Natural killer cell (primary cell): Measurements from ENCODE around the gene SPAG6. TPM values are rescaled to one million over a fixed set of nuclear protein-coding genes. Genes with fewer than 3 reads are reported as not detected.

Source experiments
- ATAC-seq, 3 donors: fragments of 150-1000 bp in 2 of 3; fragments of 200-7000 bp in 1 of 3; cut with Tn5 transposase; 1 replicate in 1 of 3; 2 replicates in 2 of 3; pipeline ENCODE4 v1.10.0; 2021; ENCODE audit warnings: mild to moderate bottlenecking in 2 of 3, moderate library complexity in 2 of 3
- DNase-seq, 2 donors: peaks; one replicate each; pipeline versions ENCODE4 v3.0.0 to v3.0.0-alpha.2; 2013 to 2021; ENCODE audit warnings: mixed read lengths in 1 of 2
- H3K27ac ChIP-seq: one replicate; pipeline ENCODE4 v1.5.1; 2013; ENCODE audit warnings: mild to moderate bottlenecking, low read length
- H3K27me3 ChIP-seq: one replicate; pipeline ENCODE4 v1.6.1; 2013; ENCODE audit warnings: low read length; ENCODE audit not compliant: control insufficient read depth, insufficient read depth
- H3K36me3 ChIP-seq: one replicate; pipeline ENCODE4 v1.6.1; 2013; ENCODE audit warnings: low read length; ENCODE audit not compliant: control insufficient read depth, insufficient read depth
- H3K4me1 ChIP-seq: one replicate; pipeline ENCODE4 v1.6.1; 2013; ENCODE audit warnings: low read length; ENCODE audit not compliant: control insufficient read depth, insufficient read depth
- H3K4me3 ChIP-seq: one replicate; pipeline ENCODE4 v1.5.1; 2013; ENCODE audit warnings: low read length
- H3K9me3 ChIP-seq: one replicate; pipeline ENCODE4 v1.6.1; 2013; ENCODE audit warnings: low read length; ENCODE audit not compliant: control insufficient read depth, insufficient read depth
- H3K27ac Mint-ChIP-seq, 2 donors: one replicate each; pipeline ENCODE4 v1.8.0; 2022; ENCODE audit warnings: mild to moderate bottlenecking in 2 of 2, mixed read lengths in 2 of 2, moderate library complexity in 1 of 2
- H3K27me3 Mint-ChIP-seq, 2 donors: one replicate each; pipeline ENCODE4 v1.8.0; 2022; ENCODE audit warnings: low read depth in 2 of 2, mixed read lengths in 2 of 2
- H3K36me3 Mint-ChIP-seq: one replicate; pipeline ENCODE4 v1.8.0; 2022; ENCODE audit warnings: mixed read lengths
- H3K4me1 Mint-ChIP-seq, 2 donors: one replicate each; pipeline ENCODE4 v1.8.0; 2022; ENCODE audit warnings: mixed read lengths in 2 of 2
- H3K4me3 Mint-ChIP-seq: one replicate; pipeline ENCODE4 v1.8.0; 2022; ENCODE audit warnings: mild to moderate bottlenecking, moderate library complexity, mixed read lengths
- H3K9me3 Mint-ChIP-seq, 2 donors: one replicate each; pipeline ENCODE4 v1.8.0; 2022; ENCODE audit warnings: mixed read lengths in 2 of 2
- CTCF ChIP-seq: fragments of 200-600 bp; IDR thresholded peaks from one replicate; pipeline ENCODE4 v1.8.0; 2022; ENCODE audit warnings: antibody characterized with exemption
- WGBS: methylation state at CpG from one replicate; pipeline ENCODE4 v1.1.7; 2013; ENCODE audit warnings: missing lambda C conversion rate; ENCODE audit not compliant: insufficient coverage; 5-methylcytosine and 5-hydroxymethylcytosine counted together
- intact Hi-C: fragments of 100-400 bp; cut with micrococcal nuclease; formaldehyde crosslinking; loops from one replicate; pipeline ENCODE4 v1.14.2; 2022
- total RNA-seq, 4 donors: library from RNA; stranded (reverse); fragments of 120-200 nt in 1 of 4; gene quantifications; one replicate each; pipeline versions ENCODE4 v1.2.3 to v1.2.4, GENCODE V29; 2013 to 2022

SPAG6 gene
- under 1 TPM in 2 of 3 donors, not detected in 1; 0.35 to 0.79 TPM for total RNA-seq
- 0.18 TPM for total RNA-seq (2013)

DNA sequence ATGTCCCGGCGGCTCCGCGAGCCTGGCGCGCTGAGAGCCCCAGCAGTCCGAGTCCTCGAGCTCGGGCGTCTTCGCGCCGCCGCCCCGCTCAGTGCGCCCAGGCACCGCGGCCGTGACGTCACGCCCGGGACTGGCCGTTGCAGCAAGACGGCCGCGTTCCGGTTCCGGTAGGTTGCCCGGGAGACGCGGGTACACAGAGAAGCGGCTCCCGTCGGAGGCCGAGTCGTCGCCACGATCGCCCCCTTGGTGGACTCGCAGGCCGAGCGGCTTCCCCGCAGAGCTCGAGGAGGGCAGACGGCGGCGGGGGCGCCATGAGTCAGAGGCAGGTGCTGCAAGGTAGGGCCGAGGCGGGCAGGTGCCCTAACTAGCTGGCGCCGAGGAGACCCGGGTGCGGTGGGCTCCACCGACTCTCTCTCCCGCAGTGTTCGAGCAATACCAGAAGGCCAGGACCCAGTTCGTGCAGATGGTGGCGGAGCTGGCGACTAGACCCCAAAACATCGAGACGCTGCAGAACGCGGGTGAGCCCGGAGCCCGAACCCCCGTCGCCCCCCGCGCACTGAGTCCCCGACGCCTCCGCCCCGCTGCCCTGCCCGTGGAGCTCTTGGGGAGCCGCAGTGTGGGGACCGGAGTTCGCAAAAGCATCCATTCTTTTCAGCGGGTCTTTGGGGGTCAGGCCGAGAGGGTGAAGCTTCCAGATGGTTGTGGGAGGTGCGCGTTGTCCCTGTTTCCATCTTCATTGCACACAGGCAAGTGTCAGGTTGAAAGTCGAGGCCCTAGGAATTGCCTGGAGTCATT lies at the start of gene SPAG6:
Gene SPAG6, plus strand, starts transcription at position 196 of the 795 bp plus-strand sequence. Its CDS starts 116 bp downstream, at position 312.
- Histone ChIP-seq H3K9me3 (peaks cover 8% of the 10 kb centered on the region), H3K27ac (no peak within 1 kb of the TSS), H3K4me1 (peaks cover 18% of the 10 kb centered on the region), H3K36me3 (no peaks in the 10 kb centered on the region), H3K4me3 (peak within 1 kb of the TSS; percentile 16), H3K27me3 (peaks cover 61% of the 10 kb centered on the region)
- TF ChIP-seq CTCF = no peak
- 12% methylated on average over 83 of the region's 83 CpGs for WGBS
- DNase-seq (peak; percentile 57 to 67), ATAC-seq (peak; percentile 39 to 65 (median 63))
- Mint-ChIP-seq H3K27ac (peak within 1 kb of the TSS; percentile 68 to 74), H3K27me3 (peaks cover 47 to 54% of the 10 kb centered on the region in 2 donors), H3K36me3 (no peaks in the 10 kb centered on the region), H3K9me3 (peaks cover 0 to 2% of the 10 kb centered on the region in 2 donors), H3K4me1 (peaks cover 0 to 8% of the 10 kb centered on the region in 2 donors), H3K4me3 (peak within 1 kb of the TSS; percentile 65)
- intact Hi-C loops = loop anchor here (10.0 kb wide), 2 partner anchors 129 to 569 kb away; no protein-coding TSS in a partner anchor

GRCh38 chr10:22301193-22301592 lies 44.1 kb upstream of the SPAG6 start:
- Mint-ChIP-seq H3K4me1 (no peaks in the 10 kb centered on the region), H3K4me3 (no peak overlapping the region), H3K9me3 (no peaks in the 10 kb centered on the region), H3K27ac (no peak overlapping the region), H3K36me3 (no peaks in the 10 kb centered on the region), H3K27me3 (peaks cover 18 to 34% of the 10 kb centered on the region in 2 donors)
- no peak for TF ChIP-seq CTCF
- Histone ChIP-seq H3K27ac (no peak overlapping the region), H3K4me3 (no peak overlapping the region), H3K27me3 (no peaks in the 10 kb centered on the region), H3K4me1 (no peaks in the 10 kb centered on the region), H3K9me3 (no peaks in the 10 kb centered on the region), H3K36me3 (no peaks in the 10 kb centered on the region)
- no peak for ATAC-seq
- intact Hi-C loops = no loop called here
- no peak for DNase-seq
- WGBS = 98% methylated on average over 4 of the region's 4 CpGs

GRCh38 chr10:22303461-22303860 lies 41.8 kb upstream of the SPAG6 start:
- no peak overlapping the region for H3K4me3 ChIP-seq
- no peaks in the 10 kb centered on the region for H3K9me3 ChIP-seq
- intact Hi-C loops = no loop called here
- ATAC-seq (no peak), DNase-seq (no peak)
- H3K36me3 ChIP-seq = no peaks in the 10 kb centered on the region
- WGBS = 100% methylated on average over 3 of the region's 3 CpGs
- Mint-ChIP-seq H3K27me3 (peaks cover 11 to 34% of the 10 kb centered on the region in 2 donors), H3K9me3 (no peaks in the 10 kb centered on the region), H3K36me3 (no peaks in the 10 kb centered on the region), H3K27ac (no peak overlapping the region), H3K4me1 (no peaks in the 10 kb centered on the region), H3K4me3 (no peak overlapping the region)
- H3K4me1 ChIP-seq = no peaks in the 10 kb centered on the region
- H3K27ac ChIP-seq = no peak overlapping the region
- H3K27me3 ChIP-seq = peaks cover 3% of the 10 kb centered on the region
- TF ChIP-seq CTCF = no peak
